ENCODE results near the gene ACVRL1.

GRCh38 chr12:51950682-51951198 is 43.4 kb downstream of the ACVRL1 start:
- TF ChIP-seq SUZ12 (IDR thresholded peaks at IDR 0.05) (no peak), BHLHE40 (IDR thresholded peaks at IDR 0.05; ENCODE audit: borderline replicate concordance) (no peak), TARDBP (IDR thresholded peaks at IDR 0.05) (no peak), ARNT (IDR thresholded peaks at IDR 0.05) (no peak), CTBP1 (IDR thresholded peaks at IDR 0.05; ENCODE audit: borderline replicate concordance) (no peak), NFRKB (IDR thresholded peaks at IDR 0.05) (no peak), FOXA1 (IDR thresholded peaks at IDR 0.05) (no peak), PKNOX1 (IDR thresholded peaks at IDR 0.05) (no peak), FOXM1 (IDR thresholded peaks at IDR 0.05; ENCODE audit: borderline replicate concordance) (no peak)

Measured in HEK293T (cell line).